ENCODE measurements around the gene GORASP1. TPM values are rescaled to one million over a fixed set of nuclear protein-coding genes. Genes with fewer than 3 reads are reported as not detected.

Gene GORASP1
- total RNA-seq, 1 donor from 2014 or later: 39.4 TPM

GRCh38 chr3:39103791-39104552 is 3.5 kb downstream of the GORASP1 start:
- DNase-seq (ENCODE audit: low spot score): no peak
- no peak for ATAC-seq

DNA sequence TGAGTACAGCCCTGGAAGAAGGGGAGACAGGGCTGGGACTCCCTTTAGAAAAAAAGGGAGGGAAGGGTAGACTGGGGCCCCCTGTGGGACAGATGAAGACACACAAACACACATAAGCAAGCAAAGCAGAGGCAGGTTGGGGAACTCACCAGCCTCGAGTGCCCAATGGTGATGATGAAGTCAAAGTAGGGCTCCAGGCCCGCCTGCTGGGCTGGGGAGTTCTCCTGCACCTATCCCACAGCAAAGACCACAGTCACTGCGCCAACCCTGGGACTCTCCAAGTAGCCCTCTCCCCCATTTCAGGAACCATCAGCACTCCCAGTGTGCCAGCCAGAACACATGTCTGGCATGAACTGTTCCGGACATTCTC is 4.1 kb downstream of the GORASP1 start:
- DNase-seq (ENCODE audit: low spot score) (no peak), ATAC-seq (no peak)

DNA sequence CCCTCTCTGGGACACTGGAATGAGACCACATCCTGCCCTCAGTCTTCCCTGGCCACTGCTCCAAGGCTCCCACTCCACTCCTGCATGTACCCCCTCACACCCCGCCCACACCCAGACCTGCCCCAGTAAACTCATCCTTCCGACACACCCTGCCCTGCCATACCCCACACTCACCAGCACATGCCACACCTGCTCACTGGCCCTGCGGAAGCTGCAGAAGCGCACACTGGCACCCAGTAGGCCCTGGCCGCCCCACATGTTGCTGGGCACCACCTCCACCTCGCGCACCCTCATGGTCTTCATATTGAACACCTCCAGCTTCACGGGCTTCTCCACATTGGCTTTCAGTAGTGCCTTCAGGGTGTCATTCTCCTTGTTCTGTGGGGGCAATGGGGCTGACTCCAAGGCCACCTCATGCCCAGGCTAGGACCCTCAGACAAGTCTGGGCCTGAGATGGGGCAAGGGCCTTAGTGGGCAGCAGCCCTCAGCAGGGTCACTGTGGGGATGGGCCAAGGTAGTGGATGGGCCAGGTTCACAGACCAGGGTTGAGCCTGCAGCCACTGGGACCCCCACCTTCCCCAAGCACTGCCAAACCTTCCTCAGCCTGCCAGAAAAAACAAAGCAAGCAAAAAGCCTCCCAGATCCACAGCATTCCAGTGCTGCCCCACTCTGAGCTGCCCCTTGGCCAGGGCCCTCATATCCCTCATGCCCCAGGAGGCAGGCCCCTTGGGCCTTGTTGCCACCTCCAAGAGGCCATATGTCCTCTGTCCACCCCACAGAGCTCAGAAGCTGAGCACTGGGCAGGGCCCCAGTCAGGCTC is 4.7 kb downstream of the GORASP1 start:
- no peak for DNase-seq (ENCODE audit: low spot score)
- no peak for ATAC-seq

DNA sequence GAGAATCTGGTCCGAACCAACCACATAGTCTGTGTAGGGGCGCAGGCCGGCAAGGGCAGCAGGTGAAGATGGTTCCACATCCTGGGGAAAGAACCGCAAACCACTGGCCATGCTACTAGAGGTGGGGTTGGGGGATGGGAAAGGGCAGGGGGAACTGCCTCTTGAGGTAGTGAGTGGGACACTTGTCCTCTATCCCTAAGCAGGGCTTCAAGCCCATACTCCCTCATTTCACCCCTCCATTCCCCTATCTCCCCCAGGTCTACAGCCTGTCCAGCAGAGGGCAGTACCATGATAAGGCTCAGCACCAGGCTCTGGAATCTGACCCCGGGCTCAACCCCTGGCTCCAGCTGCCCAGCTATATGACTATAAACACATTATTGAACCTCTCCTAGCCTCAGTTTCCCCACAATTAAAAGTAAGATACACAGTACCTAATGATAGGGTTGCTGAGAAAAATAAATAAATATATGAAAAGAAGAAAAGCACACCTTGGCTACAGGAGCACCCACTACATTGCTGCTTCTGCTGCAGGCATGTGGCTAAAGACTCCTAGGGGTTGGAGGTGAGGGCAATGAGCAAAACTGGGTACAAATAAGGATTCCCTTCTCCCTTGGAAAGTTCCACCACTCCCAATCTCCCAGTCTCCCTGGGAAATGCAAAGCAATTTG is 6.3 kb downstream of the GORASP1 start:
- peak; percentile 85 for ATAC-seq
- no peak for DNase-seq (ENCODE audit: low spot score)

DNA sequence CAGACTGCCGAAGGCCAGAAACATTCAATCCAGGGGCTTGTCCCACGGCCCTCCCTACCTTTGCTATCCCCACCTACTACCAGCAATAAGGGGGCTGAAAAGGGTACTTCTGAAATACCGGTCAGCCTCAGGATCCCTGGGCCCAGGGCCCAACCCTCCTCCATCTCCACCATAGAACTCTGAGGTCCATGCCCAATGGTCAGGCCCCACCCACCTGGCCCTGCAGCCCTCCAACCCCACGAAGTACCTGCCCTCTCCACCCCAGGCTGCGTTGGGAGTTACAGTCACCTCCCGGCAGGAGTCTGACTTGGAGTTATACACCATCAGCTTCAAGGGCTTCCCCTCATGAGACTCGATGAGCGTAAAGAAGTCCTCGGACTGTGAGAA is 6.9 kb downstream of the GORASP1 start:
- ATAC-seq (no peak), DNase-seq (ENCODE audit: low spot score) (no peak)

- no peak for ATAC-seq
- DNase-seq (ENCODE audit: low spot score): no peak
These were observed 7.5 kb downstream of the GORASP1 start for GRCh38 chr3:39099738-39100499.

GRCh38 chr3:39099242-39099641 is 8.2 kb downstream of the GORASP1 start:
- DNase-seq (ENCODE audit: low spot score): no peak
- no peak for ATAC-seq

DNA sequence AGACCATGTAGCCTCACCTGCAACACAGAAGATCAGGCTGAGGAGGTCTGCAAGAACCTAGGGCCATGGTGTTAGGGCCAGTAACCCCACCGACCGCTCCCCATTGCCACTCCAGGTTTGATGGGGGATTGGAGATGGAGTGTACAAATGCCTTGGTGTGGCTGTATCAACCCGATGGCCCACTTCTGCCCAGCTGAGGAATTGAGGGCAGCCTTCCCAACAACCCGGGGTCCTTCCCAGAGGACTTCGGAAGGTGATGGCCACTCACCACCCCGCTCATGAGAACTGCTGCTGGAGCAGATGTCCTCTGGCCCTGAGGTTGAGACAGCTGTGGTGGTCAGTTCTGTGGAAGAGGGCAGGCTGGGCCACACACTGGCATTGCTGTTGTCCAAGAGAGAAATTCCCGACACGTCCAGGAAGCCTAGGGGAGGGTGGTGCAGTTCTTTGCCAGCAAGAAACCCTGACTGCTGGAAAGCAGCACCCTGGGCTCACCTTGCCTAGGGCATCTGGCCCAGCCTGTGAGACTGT is 8.9 kb downstream of the GORASP1 start:
- ATAC-seq: no peak
- DNase-seq (ENCODE audit: low spot score): no peak

DNA sequence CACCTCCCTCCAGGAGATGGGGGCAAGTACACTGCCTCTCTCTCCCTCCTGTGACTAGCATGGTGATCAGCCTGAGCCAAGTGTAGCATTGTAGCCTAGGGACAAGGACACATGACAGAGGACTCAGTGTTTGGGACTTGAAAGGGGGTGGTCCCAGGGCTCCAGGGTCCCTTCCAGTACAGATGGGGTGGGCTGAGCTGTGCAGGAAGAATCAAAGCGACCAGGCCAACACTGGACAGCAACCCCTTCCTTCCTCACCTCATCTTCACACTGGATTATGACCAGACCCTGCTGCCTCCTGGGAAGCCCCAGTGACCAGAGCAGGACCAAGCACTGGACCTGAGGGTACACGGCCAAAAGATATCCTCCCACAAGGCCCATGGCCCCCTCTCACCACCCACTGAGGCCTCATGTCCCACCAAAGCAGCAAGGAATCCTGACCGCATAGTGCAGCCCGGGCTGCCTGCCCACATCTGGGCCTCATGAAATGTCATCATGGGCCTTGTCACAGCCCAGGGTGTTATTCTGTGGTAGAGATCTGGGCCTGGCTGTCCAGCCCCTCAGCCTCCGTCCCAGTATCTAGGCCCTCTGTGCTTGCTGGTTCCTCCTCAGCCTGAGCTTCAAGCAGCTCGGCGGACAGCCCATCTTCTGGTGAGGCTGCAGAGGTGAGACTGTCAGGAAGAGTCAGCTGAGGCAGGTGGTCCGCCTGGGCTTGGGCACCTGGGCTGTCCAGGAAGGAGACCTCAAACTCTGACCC is 9.5 kb downstream of the GORASP1 start:
- DNase-seq (ENCODE audit: low spot score): no peak
- ATAC-seq: no peak

- ATAC-seq (peak; percentile 35), DNase-seq (ENCODE audit: low spot score) (no peak)
These were observed 10.7 kb downstream of the GORASP1 start for GRCh38 chr3:39096775-39097174.

DNA sequence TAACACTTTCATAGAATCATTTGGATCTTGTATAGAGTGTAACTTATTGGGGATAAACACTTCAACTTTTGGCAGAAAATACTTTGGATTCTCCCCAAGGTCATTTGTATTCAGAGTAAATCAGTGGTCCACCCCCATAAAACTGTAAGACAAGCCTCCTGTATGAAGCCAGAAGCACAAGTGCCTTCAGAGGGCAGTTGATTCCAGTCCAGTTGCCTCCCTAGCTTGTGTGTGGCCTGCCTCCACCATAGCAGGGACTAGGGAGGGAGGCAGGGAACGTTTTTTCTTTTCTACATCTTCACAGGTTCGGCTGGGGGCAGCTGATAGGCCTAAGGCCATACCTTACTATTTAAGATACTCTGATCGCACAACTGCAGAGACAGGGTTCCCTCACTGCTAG is 11.6 kb downstream of the GORASP1 start:
- ATAC-seq (no peak), DNase-seq (ENCODE audit: low spot score) (no peak)

DNA sequence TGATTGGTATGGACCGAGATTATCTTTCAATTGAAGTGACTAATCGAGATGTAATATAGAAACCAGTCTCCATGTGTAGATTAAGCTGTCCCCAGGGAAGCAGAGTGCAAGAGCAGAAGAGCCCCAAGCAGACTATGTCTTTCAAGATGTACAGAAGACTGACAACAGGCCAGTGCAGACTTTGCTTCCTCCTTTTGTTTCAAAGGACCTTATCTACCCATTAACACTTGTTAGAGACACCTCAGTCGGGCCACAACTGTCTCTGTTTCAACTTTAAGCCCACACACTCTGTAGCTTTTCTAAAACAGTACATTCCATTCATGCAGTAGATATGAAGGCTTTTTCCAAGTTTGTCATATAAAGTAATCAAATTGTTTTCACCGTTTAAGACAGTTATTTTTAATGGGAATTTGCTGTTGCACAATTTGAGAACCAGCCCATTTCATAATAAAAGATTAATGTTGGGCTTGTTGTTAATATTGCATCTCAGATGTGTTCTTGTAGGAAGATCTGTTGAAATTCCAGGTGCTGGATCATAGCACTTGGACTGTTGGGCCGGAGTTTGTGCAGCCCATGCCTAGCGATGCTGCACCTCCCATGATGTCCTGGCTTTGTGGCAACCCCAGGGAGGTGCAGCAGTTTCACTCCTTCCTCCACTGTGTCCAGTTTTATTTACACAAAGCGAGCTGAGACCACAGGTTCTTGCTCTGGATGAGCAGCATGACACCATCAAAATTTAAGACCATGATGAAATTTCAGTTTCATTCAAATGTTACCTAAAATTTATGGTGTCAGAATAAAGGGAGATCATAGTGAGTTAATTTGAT is 12.4 kb downstream of the GORASP1 start:
- no peak for DNase-seq (ENCODE audit: low spot score)
- no peak for ATAC-seq

GRCh38 chr3:39090922-39091321 is 16.5 kb downstream of the GORASP1 start:
- ATAC-seq (no peak), DNase-seq (ENCODE audit: low spot score) (no peak)

- ATAC-seq (no peak), DNase-seq (ENCODE audit: low spot score) (no peak)
These were observed 18.5 kb downstream of the GORASP1 start for GRCh38 chr3:39088889-39089288.

GRCh38 chr3:39088456-39088855 is 19.0 kb downstream of the GORASP1 start:
- ATAC-seq: no peak
- no peak for DNase-seq (ENCODE audit: low spot score)

DNA sequence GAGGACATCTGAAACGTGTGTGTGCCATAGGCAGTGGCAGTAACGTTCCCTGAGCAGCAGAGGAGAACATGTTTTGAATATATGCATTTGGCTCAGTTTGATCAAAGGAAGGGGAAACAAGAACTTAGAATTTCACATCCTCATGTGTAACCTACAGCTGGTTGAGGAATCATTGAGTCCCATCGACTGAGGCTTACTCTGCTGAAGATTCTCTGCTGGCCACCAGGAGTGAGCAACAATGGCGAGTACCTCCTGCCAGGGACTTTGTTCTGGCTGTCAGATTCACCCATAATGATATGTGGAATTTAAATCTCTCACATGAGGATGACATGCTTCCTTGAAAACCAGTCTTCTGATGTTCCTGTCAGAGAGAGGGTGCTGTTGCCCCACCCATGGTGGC is 21.3 kb downstream of the GORASP1 start:
- no peak for ATAC-seq
- DNase-seq (ENCODE audit: low spot score): no peak

- DNase-seq (ENCODE audit: low spot score) (no peak), ATAC-seq (no peak)
These were observed 24.6 kb downstream of the GORASP1 start for GRCh38 chr3:39082666-39083313.

GRCh38 chr3:39080026-39080425 is 27.4 kb downstream of the GORASP1 start:
- ATAC-seq (no peak), DNase-seq (ENCODE audit: low spot score) (no peak)

- no peak for DNase-seq (ENCODE audit: low spot score)
These were observed 27.9 kb downstream of the GORASP1 start for GRCh38 chr3:39079530-39079929.

More at GRCh38 chr3:39079530-39079929, 27.9 kb downstream of the GORASP1 start:
- ATAC-seq: no peak

Measured in left lobe of liver (tissue), 2 donors.